Activated CD4-positive, CD25-positive, alpha-beta regulatory T cell treated with anti-CD3 and anti-CD28 coated beads, Interleukin-2, amount 50 U/mL, for 72 hours (primary cell): ENCODE measurements around the gene VIPR1.

Experiments
- DNase-seq: peaks from one replicate; pipeline ENCODE4 v3.0.0; 2021

The VIPR1 gene

DNA sequence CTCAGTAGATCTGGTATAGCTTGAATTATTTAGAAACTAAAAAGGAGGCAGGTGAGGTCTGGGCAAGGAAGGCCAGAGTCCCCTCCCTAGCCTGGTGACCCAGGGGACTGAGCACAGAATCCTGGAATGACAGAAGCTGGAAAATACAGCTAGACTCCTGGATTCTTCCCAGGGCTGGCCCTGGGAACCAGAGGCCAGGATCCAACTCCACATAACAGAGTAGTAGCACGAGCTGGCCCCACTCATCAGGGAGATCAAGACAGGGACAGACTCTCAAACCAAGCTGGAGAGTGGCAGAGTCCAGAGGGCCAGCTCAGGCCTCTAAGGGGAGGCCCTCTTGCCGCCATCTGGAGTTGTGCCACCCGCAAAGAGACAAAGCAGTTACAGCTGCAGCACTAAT lies 10.7 kb downstream of the VIPR1 start:
- DNase-seq = no peak

DNA sequence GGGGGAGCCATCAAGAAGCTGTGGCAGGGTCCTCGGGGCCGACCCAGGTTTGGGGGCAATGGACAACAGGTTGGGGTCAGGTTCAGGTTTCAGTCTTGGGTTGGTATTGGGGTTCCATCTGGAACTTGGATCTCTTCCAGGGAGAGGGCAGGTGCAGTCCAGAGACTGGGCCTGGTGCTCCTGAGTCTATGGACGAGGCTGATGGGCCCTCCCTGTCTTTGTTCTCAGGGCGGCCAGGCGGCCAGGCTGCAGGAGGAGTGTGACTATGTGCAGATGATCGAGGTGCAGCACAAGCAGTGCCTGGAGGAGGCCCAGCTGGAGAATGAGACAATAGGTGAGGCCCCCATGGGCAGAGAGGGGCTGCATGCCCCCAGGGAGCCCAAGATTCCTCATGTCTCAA lies 11.1 kb downstream of the VIPR1 start:
- DNase-seq = no peak

DNA sequence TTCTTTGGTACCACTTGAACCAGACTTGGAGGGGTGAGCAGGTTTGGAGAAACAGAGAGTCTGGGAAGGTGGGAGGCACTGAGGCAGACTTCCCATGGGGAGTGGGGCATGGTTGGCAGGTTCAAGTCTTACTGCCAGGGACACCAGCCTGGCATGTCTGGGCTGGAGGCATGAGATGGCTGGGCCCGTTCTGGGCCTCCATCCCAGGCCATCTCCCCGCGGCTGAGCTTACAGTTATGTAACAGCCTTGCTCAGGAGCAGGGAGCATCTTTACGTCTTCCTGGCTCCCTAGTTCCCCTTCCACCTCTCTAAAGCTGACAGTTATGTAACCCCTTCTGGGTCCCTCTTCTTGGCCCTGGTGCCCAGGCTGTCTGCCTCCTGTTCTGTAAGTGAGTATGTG lies 12.4 kb downstream of the VIPR1 start:
- DNase-seq = no peak

DNA sequence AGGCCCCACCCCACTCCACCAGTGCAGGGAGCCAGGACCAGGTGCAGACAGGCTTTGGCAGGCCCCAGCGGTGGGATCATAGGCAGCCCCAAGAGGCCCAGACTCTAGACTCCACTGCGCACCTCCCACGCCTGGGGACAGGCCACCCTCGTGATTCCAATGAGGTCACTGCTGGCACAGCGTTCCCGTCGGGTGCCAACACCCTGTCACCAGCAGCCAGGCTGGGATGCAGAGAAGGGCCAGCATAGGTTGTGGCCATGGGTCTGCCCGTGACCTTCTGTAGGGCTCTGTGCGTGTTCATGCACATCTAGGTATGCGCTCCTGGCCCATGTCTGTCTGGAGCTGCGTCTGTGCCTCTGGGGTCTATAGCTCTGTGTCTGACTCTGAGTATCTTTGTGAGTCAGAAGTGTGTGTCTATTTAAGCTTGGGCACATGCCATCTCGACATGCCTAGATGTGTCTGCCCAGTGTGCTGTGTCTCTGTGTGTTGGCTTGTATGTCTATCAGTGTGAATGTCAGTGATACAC lies 13.0 kb downstream of the VIPR1 start:
- no peak for DNase-seq

DNA sequence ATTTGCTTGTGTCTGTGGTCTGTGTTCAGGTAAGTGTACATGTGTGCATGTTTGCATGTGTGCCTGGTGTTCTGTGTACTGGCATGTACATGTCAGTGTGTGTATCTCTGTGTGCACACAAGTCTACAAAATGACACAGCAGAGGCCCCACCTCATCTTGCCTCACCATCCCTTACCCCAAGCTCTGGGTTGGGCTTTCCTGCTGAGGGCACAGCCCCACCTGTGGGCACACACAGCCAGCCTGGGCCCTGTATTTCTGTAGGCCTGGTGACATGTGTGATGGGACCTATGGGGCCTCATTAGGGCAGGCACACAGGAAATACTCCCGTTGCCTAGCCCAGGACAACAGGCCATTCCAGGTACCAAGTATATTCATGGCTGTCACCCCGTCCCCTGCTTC lies 13.5 kb downstream of the VIPR1 start:
- DNase-seq = no peak

DNA sequence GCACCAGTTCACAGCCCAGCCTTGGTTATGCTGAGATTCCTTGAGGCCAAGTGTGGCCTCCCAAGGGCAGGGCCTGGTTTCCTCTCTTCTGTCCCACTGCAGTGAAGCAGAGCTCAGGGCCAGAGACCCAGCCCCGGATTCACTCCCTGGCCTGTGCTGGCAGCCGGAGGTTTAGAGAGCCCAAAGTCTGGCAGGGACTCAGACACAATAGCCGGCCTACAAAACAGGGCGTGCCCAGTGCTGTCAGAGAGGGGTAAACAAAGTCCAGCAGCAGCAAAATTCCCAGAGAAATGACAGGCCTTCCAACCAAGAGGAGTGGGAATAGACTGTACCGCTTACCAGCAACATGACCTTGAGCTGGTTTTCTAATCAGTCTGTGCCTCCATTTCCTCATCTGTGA lies 14.0 kb downstream of the VIPR1 start:
- DNase-seq = no peak

DNA sequence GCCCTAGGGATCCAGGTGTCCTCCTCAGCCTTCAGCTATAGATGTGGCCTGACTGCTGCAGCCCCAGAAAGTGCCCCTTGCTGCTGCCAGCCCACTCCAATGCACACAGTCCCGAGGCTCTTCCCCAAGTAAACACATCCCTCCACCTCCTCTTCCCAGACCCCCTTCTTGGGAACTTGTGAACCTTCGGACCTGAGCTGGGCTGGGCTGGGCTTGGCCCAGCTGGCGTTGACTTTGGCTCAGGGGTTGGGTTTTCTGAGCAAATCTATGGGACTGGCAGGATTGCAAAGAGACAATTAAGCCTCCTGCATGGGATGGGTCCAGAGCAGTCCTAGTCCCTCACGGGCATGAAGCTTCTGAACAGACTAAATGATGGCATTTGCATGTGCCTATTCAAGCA lies 14.7 kb downstream of the VIPR1 start:
- DNase-seq = no peak

DNA sequence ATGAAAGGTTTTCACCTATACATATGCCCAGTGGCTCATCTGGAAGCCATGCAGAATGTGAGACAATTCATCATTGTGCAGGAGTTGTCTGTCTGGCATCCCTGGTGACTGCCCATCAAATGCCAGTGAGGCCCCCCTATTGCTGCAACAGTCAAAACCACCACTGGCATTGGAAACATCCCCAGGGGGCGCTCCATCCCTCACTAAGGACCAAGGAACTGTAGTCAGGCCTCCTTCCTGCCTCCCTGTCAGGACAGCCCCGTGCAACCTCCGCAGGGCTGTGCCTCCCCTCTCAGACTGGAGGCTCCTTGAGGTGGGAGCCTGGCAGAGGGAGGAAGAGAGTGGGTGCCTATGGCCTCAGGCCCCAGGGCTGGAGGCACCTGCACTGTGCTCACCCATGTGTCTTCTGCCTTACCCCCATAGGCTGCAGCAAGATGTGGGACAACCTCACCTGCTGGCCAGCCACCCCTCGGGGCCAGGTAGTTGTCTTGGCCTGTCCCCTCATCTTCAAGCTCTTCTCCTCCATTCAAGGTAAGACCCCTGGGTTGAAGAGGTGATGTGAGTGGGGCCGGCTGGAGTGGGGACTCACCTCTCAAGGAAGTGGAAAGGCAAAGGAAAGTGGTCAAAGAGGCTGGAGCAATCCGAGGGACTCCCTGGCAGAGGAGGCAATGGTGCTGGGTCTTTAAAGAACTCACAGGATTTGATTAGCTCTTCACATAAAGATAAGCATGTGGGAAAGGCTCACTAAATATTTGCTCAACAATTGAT lies 16.5 kb downstream of the VIPR1 start:
- no peak for DNase-seq

DNA sequence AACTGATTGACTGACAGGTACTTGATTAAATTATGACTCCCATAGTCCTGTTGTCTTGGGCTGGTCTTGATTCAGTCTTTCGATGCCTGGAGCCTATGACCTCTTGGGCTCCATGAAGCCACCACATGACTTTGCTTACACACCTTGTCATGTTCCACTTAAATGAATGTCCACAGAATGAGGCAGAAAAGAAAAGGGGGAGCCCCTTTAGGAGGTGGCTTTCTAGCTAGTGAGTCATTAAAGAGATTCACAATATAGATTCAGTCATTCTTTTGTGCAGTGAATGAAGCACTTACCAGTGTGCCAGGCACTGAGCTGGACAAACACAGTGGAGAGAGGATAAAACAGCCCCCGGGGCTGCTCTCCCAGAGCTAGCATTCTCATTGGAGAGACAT lies 17.1 kb downstream of the VIPR1 start:
- DNase-seq = no peak

DNA sequence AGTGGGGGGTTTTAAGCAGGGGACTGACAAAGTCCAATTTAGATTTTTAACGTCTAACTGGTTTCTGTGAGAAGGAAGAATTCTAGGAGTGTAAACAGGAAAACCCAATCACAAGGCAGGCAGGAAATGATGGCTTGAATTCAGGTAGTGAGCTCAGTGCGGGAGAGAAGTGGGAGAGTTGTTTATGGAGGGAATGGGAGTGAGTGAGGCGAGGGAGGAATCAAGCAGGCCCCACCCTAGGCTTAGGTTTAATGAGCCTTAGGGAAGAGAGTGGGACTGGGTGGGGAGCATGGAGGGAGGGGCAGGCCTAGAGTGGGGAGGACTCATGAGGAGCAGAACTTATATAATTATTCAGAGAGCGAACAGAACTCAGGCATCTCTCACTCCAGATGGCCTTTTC lies 17.9 kb downstream of the VIPR1 start:
- no peak for DNase-seq

DNA sequence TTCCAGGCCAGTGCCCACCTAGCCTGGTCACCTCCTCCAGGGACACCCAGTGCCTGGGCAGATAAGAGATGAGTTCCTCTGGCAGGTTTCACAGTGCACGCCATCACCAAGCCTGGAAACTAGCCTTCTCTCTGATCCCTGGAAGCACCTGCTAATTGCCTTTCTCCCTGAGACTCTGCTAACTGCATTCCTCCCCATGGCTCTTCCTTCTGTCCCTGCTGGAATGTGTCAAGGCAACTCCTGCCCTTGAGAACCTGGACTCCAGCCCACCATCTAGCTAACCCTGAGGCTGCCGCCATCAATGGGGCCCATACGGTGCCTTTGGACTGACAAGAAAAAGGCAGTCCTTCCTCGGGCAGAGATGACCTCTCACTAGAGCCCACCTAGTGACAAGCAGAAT lies 18.5 kb downstream of the VIPR1 start:
- no peak for DNase-seq

DNA sequence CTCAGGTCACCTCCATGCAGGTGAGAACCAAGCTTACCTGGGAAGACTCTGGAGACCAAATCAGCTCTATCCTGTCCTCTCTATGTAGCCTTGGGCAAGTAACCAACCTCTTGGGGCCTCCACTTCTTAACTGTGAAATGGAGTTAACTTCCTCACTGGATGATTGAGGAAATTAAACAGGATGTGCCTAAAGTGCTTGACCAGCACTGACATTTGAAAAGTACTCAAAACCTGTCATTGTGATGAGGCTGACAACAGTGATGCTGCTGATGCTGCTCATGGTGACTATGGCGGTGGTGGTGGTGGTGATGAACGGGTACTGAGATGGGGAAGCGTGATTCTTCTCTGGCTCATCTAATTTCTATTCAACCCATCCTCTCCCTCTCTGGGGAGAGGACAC lies 22.3 kb downstream of the VIPR1 start:
- no peak for DNase-seq

DNA sequence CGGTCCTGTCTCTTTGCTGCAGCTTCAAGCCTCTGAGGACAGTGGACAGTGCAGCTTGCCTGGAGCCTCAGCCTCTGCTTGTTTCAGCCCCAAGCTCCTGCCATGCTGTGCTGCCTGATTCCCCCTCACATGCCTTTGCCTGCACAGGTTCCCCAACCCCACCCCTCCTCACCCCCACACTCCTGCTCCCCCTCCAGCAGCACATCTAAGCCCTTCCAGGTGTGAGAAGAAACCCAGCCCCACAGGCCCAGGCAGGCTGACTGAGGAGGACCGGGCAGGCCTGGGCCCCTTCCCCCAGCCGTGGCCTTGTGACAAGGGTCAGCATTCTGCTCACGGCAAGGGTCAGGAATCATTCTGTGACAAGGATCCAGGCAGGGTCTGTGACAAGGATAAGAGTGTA lies 22.8 kb downstream of the VIPR1 start:
- DNase-seq = no peak

DNA sequence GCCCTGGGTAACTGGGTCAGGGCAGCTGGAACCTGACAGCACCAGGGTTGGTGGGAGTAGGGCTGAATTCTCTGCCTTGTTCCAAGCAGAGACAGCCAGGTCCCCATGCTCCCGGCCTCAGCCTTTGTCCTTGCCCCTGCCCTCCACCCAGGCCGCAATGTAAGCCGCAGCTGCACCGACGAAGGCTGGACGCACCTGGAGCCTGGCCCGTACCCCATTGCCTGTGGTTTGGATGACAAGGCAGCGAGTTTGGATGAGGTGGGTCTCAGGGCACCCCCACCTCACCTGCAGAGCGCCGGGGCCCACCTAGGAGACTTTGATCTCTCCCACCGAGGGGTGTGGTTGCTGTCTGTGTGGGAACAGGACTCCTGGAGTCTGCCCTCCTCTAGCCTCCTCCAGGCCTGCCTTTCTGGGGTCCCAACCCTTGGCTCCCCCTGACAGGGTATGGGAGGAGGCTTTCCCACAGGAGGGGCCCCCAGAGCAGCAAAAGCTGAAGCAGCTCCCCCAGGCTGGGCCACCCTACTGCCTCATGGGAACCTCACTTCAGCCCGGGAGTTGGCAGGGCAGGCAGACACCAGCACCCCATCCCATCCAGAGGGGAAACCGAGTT lies 23.4 kb downstream of the VIPR1 start:
- DNase-seq = no peak

DNA sequence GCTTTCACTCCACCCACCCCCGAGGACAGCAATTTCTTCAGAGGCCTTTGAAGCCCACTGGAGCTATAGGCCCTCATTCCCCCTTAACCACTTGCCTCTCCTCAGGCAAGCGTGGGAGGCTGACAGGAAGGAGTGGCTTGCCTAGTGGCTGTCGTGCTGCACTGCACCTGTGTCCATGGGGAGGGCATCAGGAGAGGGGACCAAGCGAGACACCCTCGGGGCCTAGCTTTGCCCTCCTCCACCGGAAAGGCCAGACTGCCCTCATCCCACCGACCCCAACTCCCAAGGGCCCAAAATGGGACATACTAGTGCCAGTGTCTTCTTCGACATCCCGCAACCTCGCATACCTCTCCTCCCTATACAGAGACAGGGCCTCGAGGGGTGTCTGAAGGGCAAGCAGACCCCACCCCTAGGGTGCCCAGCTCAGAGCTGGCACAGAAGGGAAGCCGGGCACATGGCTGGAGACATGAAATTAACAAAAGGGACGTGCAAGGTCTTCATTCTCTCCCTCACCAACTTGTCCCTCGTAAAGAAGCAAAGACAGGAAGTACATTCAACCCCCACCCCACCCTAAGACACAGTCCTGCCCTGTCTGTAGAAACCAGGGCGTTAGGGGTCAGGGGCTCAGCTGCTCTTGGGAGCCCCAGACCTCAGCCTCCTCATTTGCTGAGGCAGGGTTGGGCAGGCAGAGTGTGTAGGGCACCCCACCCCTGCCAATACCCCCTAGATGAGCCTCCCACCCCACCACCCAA lies 24.3 kb downstream of the VIPR1 start:
- DNase-seq = no peak

DNA sequence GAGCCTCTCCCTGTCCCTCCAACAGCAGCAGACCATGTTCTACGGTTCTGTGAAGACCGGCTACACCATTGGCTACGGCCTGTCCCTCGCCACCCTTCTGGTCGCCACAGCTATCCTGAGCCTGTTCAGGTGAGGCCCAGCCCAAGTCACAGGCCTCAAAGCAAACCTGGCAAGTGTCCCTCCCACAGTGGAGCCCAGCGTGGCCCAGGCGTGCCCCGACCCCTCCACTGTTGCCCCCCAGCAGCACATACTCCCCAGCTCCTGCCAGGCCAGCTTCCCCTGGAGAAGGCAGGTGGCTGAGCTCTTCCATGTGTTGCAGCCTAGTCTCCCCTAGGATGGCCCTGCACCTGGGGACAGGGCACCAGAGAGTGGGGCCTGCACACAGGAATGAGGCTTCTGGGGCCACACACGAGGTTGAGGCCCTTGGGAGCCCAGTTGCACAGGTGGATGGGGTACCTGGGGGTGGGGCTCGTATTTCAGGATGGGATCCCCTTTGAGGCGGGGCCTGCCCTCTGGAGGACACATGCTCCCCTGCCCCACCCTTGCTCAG lies 25.0 kb downstream of the VIPR1 start:
- DNase-seq = no peak

DNA sequence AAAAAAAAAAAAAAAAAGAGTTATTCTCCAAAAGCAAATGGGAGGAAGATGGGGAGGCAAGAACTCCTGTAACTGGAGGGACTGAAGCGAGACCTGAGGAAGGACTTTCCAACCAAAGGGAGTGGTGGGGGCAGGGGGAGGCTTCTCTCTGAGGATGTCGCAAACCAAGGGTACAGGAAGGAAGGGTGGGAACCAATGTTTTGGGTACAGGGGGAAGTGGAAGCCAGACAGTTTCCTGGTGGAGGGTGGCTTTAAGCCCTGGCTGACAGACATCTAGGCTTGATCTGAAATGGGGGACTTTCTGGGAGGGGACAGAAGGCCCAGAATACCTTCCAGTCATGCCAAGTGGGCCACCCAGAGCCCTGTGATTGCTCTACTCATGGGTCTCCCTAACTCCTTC lies 27.0 kb downstream of the VIPR1 start:
- no peak for DNase-seq

DNA sequence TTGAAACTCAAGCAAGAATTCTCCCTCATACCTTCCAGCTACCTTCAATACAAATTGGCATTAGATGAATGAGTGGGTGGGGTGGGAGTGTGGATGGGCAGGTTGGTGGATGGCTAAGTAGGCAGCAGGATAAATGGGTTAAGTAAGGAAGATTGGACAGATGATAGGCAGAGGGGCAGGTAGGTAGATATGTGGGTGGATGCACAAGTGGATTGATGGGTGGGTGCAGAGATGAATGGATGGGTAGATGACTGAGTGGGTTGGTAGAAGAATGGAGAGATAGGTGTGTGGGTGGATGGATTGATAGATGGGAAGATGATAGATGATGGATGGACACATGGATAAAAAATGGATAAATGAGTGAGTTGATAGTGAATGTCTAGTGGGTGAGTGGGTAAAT lies 27.6 kb downstream of the VIPR1 start:
- DNase-seq = no peak

DNA sequence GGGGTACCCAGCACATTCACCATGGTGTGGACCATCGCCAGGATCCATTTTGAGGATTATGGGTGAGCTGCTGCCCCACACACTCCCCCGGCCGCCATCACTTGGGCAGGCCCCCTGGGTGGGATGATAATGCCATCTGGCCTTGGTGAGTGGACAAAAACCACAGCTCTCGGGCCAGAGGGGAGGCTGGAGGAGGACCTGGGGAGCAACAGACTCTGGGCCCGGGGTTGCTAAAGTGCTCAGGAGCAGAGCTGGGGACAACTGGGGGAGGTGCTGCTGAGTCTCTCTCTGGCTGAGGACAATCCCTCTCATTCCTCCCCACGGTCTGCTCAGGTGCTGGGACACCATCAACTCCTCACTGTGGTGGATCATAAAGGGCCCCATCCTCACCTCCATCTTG lies 29.0 kb downstream of the VIPR1 start:
- no peak for DNase-seq

DNA sequence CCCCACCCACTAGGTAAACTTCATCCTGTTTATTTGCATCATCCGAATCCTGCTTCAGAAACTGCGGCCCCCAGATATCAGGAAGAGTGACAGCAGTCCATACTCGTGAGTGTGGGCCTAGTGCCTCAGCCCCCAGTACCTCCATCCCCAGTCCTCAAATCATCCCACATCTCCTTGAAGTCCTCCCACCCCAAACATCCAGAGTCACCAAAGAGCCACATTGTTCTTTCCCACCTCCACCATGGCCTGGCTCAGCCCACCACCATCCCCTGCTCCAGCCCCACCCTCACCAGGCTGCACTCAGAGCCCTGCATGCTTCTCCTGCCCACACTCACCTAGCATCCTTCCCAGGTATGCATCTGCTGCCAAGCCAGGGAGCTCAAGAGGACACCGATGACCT lies 29.8 kb downstream of the VIPR1 start:
- DNase-seq = no peak

DNA sequence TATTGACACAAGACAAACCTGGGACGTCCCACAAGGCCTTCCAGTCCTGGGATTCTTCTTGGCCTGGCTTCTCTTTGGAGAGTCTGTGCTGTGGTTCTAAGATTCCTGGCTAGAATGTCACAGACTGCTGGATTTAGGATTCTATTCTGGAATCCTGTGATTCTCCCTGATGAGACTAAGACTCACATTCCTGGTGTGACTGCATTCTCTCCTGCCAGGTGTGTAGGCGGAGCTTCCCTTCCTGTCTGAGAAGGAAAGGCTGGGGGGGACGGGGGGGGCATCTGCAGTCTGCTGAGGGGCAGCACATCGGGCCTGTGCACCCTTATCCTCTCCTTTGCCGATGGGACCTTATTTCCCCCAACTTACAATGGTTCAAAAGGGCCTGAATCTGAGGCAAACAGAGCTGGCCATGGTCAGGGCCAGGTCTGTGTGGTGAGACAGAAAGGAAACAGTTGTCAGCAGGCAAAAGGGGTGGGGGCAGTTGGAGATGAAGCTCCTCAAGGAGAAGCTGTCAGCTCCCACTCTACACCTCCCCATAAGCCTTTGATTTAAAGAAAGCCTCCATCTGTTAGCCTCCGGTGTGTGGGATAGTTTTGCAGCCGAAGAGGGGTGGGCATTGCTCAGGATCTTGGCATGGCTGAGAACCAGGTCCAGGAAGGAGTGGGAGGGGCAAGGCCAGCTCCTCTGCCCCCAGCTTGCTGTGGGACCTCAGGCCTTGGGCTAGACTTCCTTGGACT lies 30.9 kb downstream of the VIPR1 start:
- DNase-seq = no peak

DNA sequence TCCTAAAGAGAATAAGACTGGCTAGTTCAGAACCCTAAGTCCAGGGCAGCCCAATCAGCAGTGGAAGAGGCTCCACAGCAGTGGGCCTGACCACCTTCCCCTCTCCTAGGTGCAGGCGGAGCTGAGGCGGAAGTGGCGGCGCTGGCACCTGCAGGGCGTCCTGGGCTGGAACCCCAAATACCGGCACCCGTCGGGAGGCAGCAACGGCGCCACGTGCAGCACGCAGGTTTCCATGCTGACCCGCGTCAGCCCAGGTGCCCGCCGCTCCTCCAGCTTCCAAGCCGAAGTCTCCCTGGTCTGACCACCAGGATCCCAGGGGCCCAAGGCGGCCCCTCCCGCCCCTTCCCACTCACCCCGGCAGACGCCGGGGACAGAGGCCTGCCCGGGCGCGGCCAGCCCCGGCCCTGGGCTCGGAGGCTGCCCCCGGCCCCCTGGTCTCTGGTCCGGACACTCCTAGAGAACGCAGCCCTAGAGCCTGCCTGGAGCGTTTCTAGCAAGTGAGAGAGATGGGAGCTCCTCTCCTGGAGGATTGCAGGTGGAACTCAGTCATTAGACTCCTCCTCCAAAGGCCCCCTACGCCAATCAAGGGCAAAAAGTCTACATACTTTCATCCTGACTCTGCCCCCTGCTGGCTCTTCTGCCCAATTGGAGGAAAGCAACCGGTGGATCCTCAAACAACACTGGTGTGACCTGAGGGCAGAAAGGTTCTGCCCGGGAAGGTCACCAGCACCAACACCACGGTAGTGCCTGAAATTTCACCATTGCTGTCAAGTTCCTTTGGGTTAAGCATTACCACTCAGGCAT lies 33.7 kb downstream of the VIPR1 start:
- no peak for DNase-seq
